HepG2 (cell line): ENCODE measurements around the gene MTA1. TPM values are rescaled to one million over a fixed set of nuclear protein-coding genes. Genes with fewer than 3 reads are reported as not detected.

Experiments used
- ATAC-seq: fragments of 200-7000 bp; cut with Tn5 transposase; 3 replicates; pipeline ENCODE4 v1.9.1; 2020; ENCODE audit warnings: mild to moderate bottlenecking, moderate library complexity
- BruUV-seq: library from RNA; stranded (reverse); fragments of 400-500 nt; replicated peaks from 2 replicates; lab custom pipeline; 2021; lab: Mats Ljungman, UMichigan
- CTCF ChIA-PET: fragments of 300-600 bp; formaldehyde crosslinking; extraction: SDS; loops from one replicate; lab custom pipeline; 2021; ENCODE audit warnings: low total read pairs, inconsistent platforms, low intra/inter-chr PET ratio; lab: Yijun Ruan, JAX
- POLR2A ChIA-PET: fragments of 350-600 bp; sonication (Branson Sonifier 250); formaldehyde crosslinking; loops from one replicate; lab custom pipeline; 2020; ENCODE audit warnings: antibody characterized with exemption, inconsistent platforms; lab: Yijun Ruan, JAX
- DNase-seq: peaks from one replicate; pipeline ENCODE4 v3.0.0-alpha.2; 2015; ENCODE audit warnings: low spot score
- FAIRE-seq: peaks from 3 replicates; lab custom pipeline; 2011; peaks lifted over from hg19 to GRCh38; lab: Jason Lieb, UNC
- H2AFZ ChIP-seq: one replicate; pipeline ENCODE4 v1.6.1; 2011; ENCODE audit warnings: low read length, inconsistent platforms
- H3K27ac ChIP-seq: fragments of 300-600 bp; 3 replicates; pipeline ENCODE4 v1.8.0; 2011; ENCODE audit warnings: mixed run types, mild to moderate bottlenecking, mixed read lengths, low read length, inconsistent platforms; ENCODE audit not compliant: insufficient read depth; ENCODE audit errors: extremely low read length
- H3K27me3 ChIP-seq, 2 experiments: fragments of 200-600 bp in 1 of 2; 2 replicates in 1 of 2; 3 replicates in 1 of 2; pipeline versions ENCODE4 v1.6.0 to v1.8.0; 2011; ENCODE audit warnings: low read length in 2 of 2, mild to moderate bottlenecking in 2 of 2, moderate library complexity in 2 of 2, inconsistent platforms in 1 of 2; ENCODE audit not compliant: insufficient read depth in 2 of 2, control insufficient read depth in 1 of 2
- H3K36me3 ChIP-seq, 2 experiments: fragments of 200-600 bp in 1 of 2; replicated peaks in 1 of 2; 2 replicates in 1 of 2; 3 replicates in 1 of 2; pipeline versions ENCODE4 v1.5.1 to v1.8.0; 2011; ENCODE audit warnings: low read length in 2 of 2, inconsistent platforms in 1 of 2; ENCODE audit not compliant: insufficient read depth in 2 of 2, control insufficient read depth in 1 of 2
- H3K4me1 ChIP-seq: 2 replicates; pipeline ENCODE4 v1.5.1; 2012; ENCODE audit warnings: low read length, inconsistent platforms; ENCODE audit not compliant: insufficient read depth
- H3K4me2 ChIP-seq: 2 replicates; pipeline ENCODE4 v1.6.0; 2011; ENCODE audit warnings: low read depth, low read length, inconsistent platforms
- H3K4me3 ChIP-seq, 3 experiments: fragments of 200-600 bp in 1 of 3; sonication (generic), shearing (Covaris generic) in 1 of 3; replicated peaks in 1 of 3; 2 replicates each; pipeline ENCODE4 v1.5.1; 2011 to 2016; ENCODE audit warnings: low read length in 3 of 3, inconsistent platforms in 2 of 3, low read depth in 2 of 3, mild to moderate bottlenecking in 2 of 3, control low read depth in 1 of 3, mixed read lengths in 1 of 3; ENCODE audit not compliant: insufficient read depth in 1 of 3
- H3K79me2 ChIP-seq: one replicate; pipeline ENCODE4 v1.6.1; 2011; ENCODE audit warnings: low read length, inconsistent platforms; ENCODE audit not compliant: insufficient read depth
- H3K9ac ChIP-seq: 2 replicates; pipeline ENCODE4 v1.6.0; 2011; ENCODE audit warnings: mild to moderate bottlenecking, low read depth, low read length, inconsistent platforms; ENCODE audit not compliant: insufficient read depth
- H3K9me3 ChIP-seq: 2 replicates; pipeline ENCODE4 v1.5.1; 2012; ENCODE audit warnings: mild to moderate bottlenecking, low read length
- H4K20me1 ChIP-seq: 2 replicates; pipeline ENCODE4 v1.6.0; 2011; ENCODE audit warnings: inconsistent platforms, mild to moderate bottlenecking, low read length, moderate library complexity; ENCODE audit not compliant: insufficient read depth
- FOXP4 ChIP-seq: sonication (generic); formaldehyde crosslinking; IDR thresholded peaks from 2 replicates; pipeline ENCODE4 v1.4.0; 2020; ENCODE audit warnings: missing genetic modification reagents
- HMGXB3 ChIP-seq: sonication (generic); formaldehyde crosslinking; IDR thresholded peaks from 2 replicates; pipeline ENCODE4 v1.4.0; 2020; ENCODE audit warnings: missing genetic modification reagents, borderline replicate concordance
- IRF1 ChIP-seq: sonication (generic); formaldehyde crosslinking; IDR thresholded peaks from 2 replicates; pipeline ENCODE4 v1.4.0; 2020; ENCODE audit warnings: low read depth, mild to moderate bottlenecking, missing genetic modification reagents
- SIN3B ChIP-seq: fragments of 150-350 bp; IDR thresholded peaks from 2 replicates; pipeline ENCODE4 v1.6.1; 2014; ENCODE audit warnings: low read length
- SOX13 ChIP-seq, 3 experiments: fragments of 450-650 bp in 1 of 3; sonication (generic) in 1 of 3; formaldehyde crosslinking in 1 of 3; IDR thresholded peaks in 2 of 3; conservative IDR thresholded peaks in 1 of 3; 2 replicates each; pipeline versions ENCODE4 v1.5.0 to v1.6.1; 2016 to 2020; ENCODE audit warnings: antibody characterized with exemption in 1 of 3, mild to moderate bottlenecking in 1 of 3, missing compliant biosample characterization in 1 of 3, missing genetic modification reagents in 1 of 3, moderate library complexity in 1 of 3
- ZNF646 ChIP-seq: sonication (generic); formaldehyde crosslinking; IDR thresholded peaks from 2 replicates; pipeline ENCODE4 v1.9.0; 2021; ENCODE audit warnings: mild to moderate bottlenecking, missing genetic modification reagents
- WGBS: methylation state at CpG from one replicate; pipeline ENCODE4 v1.1.6; 2017; ENCODE audit warnings: low lambda C conversion rate; 5-methylcytosine and 5-hydroxymethylcytosine counted together
- in situ Hi-C: cut with HindIII; loops from 2 replicates; pipeline ENCODE4 v1.10.0; 2017; ENCODE audit warnings: low pct_unique_long_range_greater_than_20kb; ENCODE audit not compliant: extremely low pct_ligation_motif_present
- intact Hi-C: fragments of 100-400 bp; cut with micrococcal nuclease; formaldehyde crosslinking; loops from one replicate; pipeline ENCODE4 v1.10.0; 2022; ENCODE audit not compliant: unreplicated experiment
- polyA plus RNA-seq, 8 experiments: library from polyadenylated mRNA; depleted of rRNA in 3 of 8; stranded (reverse) in 7 of 8; unstranded in 1 of 8; fragments of >200 nt; fragmentation: Illumina TruSeq in 4 of 8; extraction: Trizol in 4 of 8; gene quantifications; 2 replicates each; pipeline versions ENCODE4 v1.2.1 to v1.2.3, GENCODE V29; 2011 to 2016; ENCODE audit warnings: low read depth in 4 of 8, missing spikeins in 1 of 8, mixed read lengths in 1 of 8; ENCODE audit not compliant: insufficient read depth in 1 of 8
- total RNA-seq, 5 experiments: library from RNA; depleted of rRNA; stranded (reverse); fragments of >200 nt; fragmentation: Illumina TruSeq; extraction: Trizol; gene quantifications; 2 replicates each; pipeline ENCODE4 v1.2.3, GENCODE V29; 2016; ENCODE audit warnings: low read depth in 1 of 5

The MTA1 gene
- total and polyA plus RNA-seq, 2 of the 13 experiments (the other 11 are each of a cell fraction or from before 2014, with no cell fraction given): 35.2 to 85.8 TPM

- no peaks in the 10 kb centered on the region for H3K27me3 ChIP-seq
- H3K9me3 ChIP-seq: no peaks in the 10 kb centered on the region
- peak overlapping the region; percentile 79 for H3K9ac ChIP-seq
- no peak overlapping the region for H2AFZ ChIP-seq
- H3K79me2 ChIP-seq: peaks cover 18% of the 10 kb centered on the region
- peak; percentile 62 for ATAC-seq
- peak; percentile 72 for FAIRE-seq
- ChIA-PET CTCF (no interaction called here), POLR2A (interaction anchor here (0.9 to 1.8 kb wide), 6 partner anchors 8 to 199 kb away, joined by 3 to 8 read pairs (median 4); partner anchors contain the start of genes BRF1 and TMEM121)
- no TSS peak for BruUV-seq
- DNase-seq: peak; percentile 91
- peak overlapping the region; percentile 96 for H3K27ac ChIP-seq
- no peaks in the 10 kb centered on the region for H4K20me1 ChIP-seq
- in situ Hi-C loops (no loop called here), intact Hi-C loops (loop anchor here (1.0 to 10.0 kb wide), 2 partner anchors 8 to 185 kb away; partner anchors contain the start of genes PACS2 and TEDC1)
- no peaks in the 10 kb centered on the region; a peak in 1 of 5 replicates for H3K36me3 ChIP-seq
- no CpG with 5 or more reads among the region's 27 CpGs for WGBS
- peak overlapping the region in 2 of 3 experiments; percentile 6 to 52; a peak in 2 of 6 replicates for H3K4me3 ChIP-seq
- peak overlapping the region; percentile 67 for H3K4me2 ChIP-seq
- peaks cover 92% of the 10 kb centered on the region for H3K4me1 ChIP-seq
- TF ChIP-seq SOX13 (IDR thresholded peaks at IDR 0.05) (peak; percentile 57; the same call in 1 of the 2 replicates), SOX13 (CRISPR knock-in tag; conservative IDR thresholded peaks at IDR 0.05 in 1 of 2, IDR thresholded peaks at IDR 0.05 in 1 of 2) (peak in 1 of 2 experiments; percentile 67; a peak in 2 of 4 replicates), IRF1 (CRISPR knock-in tag) (no peak), ZNF646 (CRISPR knock-in tag) (no peak), HMGXB3 (no peak), SIN3B (no peak), FOXP4 (CRISPR knock-in tag) (peak; percentile 83)
Observed at GRCh38 chr14:105499256-105500035, 79.8 kb downstream of the MTA1 start.
